Activated naive CD4-positive, alpha-beta T cell treated with anti-CD3 and anti-CD28 coated beads, Interleukin-2, amount 50 U/mL, for 16 hours (primary cell): ENCODE measurements around the gene PIGP.
"Not testable (repeated sequence)": the region's sequence is repeated elsewhere in the genome, so short reads cannot be mapped to it uniquely, and the experiment has no call there.

Experiments
- DNase-seq: peaks from one replicate; pipeline ENCODE4 v3.0.0-alpha.2; 2020

Gene PIGP

GRCh38 chr21:37075214-37075770 lies 2.4 kb upstream of the PIGP start:
- DNase-seq: no peak

DNA sequence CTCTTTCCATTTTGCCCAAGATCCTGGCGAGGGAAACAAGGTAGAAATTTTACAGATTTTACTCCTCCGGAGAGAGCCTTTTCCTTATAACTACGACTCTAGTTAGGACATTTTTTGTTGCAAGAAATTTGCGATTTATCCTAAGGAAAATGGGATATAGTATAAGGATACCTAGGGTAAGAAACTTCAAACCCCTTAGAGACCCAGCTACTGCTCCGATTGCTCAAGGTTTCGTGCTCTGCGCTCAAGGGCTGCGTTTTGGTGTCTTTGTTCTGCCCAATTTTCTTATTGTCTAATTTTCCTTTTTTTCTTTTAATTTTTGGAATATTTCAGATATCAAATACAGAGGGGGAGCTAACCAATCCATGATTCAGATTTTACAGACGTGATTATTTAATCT lies 1.7 kb upstream of the PIGP start:
- no peak for DNase-seq

DNA sequence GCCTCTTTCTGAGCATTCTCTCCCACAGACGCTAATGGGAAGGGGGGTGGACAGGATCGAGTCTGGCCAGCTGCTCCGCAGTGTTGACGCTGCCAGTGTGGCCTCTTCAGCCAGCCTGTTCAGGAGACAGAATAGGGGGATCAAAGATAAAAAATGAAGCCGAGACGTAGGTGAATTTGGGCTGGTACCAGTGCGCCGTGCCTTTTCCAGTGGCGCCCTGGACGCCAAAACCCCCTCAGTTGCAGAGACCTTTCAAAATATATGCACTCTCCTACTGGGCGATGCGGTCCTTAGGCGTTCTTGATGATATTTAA lies 1.3 kb upstream of the PIGP start:
- DNase-seq: no peak

- peak; percentile 67 for DNase-seq
Observed at GRCh38 chr21:37073417-37074196, 736 bp upstream of the PIGP start.

- DNase-seq: peak; percentile 82
Observed at GRCh38 chr21:37072274-37072987, 440 bp downstream of the PIGP start.

- no peak for DNase-seq
Observed at GRCh38 chr21:37071561-37072273, 1.2 kb downstream of the PIGP start.

DNA sequence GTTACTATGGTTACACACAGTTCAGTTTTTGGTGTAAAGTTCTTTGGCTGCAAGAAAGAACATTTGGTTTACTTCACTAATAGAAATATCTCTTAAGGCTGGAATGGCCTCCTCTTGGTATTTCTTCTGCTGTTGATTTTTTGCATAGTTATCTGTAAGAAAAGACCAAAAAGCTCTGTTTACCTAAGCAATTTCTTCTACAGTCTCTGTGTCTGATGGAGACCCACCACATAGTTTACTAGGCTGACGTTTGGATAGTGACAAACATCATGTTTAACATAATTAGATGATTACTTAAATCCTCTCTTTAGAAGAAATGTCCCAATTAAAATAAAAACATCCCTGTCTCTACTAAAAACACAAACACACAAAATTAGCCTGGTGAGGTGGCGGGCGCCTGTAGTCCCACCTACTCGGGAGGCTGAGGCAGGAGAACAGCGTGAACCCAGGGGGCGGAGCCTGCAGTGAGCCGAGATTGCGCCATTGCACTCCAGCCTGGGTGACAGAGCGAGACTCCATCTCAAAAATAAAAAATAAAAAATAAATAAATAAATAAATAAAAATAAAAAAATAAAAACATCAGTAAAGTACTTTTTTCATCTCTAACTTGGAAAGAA lies 7.2 kb downstream of the PIGP start:
- DNase-seq: no peak

- DNase-seq: no peak
Observed at GRCh38 chr21:37064841-37065240, 8.0 kb downstream of the PIGP start.

GRCh38 chr21:37063433-37063832 lies 9.4 kb downstream of the PIGP start:
- DNase-seq: no peak

DNA sequence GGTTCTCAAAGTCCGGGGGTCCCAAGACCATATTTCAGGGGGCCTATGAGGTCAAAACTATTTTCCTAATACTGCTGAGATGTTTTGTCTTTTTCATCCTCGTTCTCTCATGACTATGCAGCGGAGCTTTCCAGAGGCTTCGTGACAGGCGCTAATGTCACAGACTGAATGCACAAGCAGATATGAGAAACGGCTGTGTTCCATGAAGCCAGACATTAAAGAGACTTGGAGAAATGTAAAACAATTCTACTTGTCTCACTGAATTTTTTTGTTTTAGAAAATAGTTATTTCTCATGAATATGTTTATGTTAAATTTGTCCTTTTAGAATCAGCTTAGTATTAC lies 10.3 kb downstream of the PIGP start:
- no peak for DNase-seq

GRCh38 chr21:37061926-37062592 lies 10.8 kb downstream of the PIGP start:
- DNase-seq: no peak

GRCh38 chr21:37060296-37060695 lies 12.6 kb downstream of the PIGP start:
- no peak for DNase-seq

- DNase-seq: no peak
Observed at GRCh38 chr21:37059181-37059580, 13.7 kb downstream of the PIGP start.

- DNase-seq: no peak
Observed at GRCh38 chr21:37058261-37058660, 14.6 kb downstream of the PIGP start.

DNA sequence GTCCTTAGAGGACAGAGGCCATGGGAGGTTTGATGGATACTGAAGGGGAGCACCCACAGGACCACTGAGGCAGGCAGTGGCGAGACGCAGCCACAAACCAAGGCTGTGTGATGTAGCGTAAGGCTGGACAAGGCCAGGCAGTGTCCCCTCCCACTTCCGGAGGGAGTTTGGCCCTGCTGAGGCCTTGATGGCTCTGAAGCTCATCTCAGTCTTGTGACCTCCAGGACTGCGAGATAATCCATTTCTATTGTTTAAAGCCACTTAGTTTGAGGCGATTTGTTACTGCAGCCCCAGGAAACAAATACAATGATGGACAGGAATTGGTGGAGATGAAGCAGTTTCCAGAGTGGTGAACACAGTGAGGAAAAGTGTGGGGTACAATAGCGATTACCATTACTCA lies 15.3 kb downstream of the PIGP start:
- no peak for DNase-seq

GRCh38 chr21:37055271-37055855 lies 17.5 kb downstream of the PIGP start:
- no peak for DNase-seq

GRCh38 chr21:37049741-37050140 lies 23.1 kb downstream of the PIGP start:
- DNase-seq: not testable (repeated sequence)

GRCh38 chr21:37047079-37047478 lies 25.8 kb downstream of the PIGP start:
- no peak for DNase-seq

DNA sequence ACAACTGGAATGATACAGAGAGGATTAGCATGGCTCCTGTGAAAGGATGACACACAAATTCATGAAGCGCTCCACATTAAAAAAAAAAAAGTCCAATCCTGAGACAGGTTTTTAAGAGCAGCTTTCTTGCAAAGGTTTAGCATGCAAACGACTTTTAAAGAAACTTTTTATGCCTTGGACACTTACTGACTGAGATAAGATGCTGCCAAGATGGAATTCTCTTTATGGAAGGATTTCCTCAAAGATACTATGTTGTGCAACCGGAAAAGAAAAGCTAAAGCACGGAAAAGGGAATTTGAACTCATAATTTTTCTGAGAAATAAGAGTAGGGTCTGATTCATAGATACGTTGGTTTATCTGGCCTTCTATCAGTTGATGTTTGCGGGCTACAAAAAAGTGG lies 27.3 kb downstream of the PIGP start:
- no peak for DNase-seq

GRCh38 chr21:37045149-37045548 lies 27.7 kb downstream of the PIGP start:
- DNase-seq: no peak

GRCh38 chr21:37044643-37045042 lies 28.2 kb downstream of the PIGP start:
- DNase-seq: no peak

DNA sequence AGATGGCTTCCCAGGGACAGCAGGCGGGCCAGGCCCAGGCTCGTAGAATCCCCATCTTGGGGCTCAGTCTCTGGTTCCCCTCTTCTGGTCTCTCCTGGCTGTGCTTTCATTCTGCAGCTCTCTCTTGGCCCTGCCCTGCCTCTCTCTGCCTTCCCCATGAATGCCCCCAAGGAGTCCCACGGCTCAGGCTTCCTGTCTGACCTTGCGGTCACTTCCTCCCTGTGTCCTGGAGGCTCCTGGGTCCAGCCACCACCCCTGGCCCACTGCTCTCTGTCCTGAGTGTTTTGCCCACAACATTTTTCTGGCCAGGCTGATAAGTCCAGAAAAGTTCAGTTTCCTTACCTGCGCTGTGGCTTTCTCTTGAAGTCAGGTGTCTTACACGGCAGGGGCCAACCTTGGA lies 29.1 kb downstream of the PIGP start:
- DNase-seq: no peak
